Stimulated activated CD8-positive, alpha-beta memory T cell treated with anti-CD3 and anti-CD28 coated beads, Interleukin-15, amount 100 ng/mL, for 48 hours (primary cell): ENCODE measurements around the gene RPS5.
"Not testable (repeated sequence)": the region's sequence is repeated elsewhere in the genome, so short reads cannot be mapped to it uniquely, and the experiment has no call there.

ENCODE experiments used
- DNase-seq, 2 donors: peaks; one replicate each; pipeline ENCODE4 v3.0.0-alpha.2; 2020; ENCODE audit warnings: low read depth in 2 of 2

The RPS5 gene

GRCh38 chr19:58385313-58385890, 1.7 kb upstream of the RPS5 start:
- DNase-seq = no peak

DNA sequence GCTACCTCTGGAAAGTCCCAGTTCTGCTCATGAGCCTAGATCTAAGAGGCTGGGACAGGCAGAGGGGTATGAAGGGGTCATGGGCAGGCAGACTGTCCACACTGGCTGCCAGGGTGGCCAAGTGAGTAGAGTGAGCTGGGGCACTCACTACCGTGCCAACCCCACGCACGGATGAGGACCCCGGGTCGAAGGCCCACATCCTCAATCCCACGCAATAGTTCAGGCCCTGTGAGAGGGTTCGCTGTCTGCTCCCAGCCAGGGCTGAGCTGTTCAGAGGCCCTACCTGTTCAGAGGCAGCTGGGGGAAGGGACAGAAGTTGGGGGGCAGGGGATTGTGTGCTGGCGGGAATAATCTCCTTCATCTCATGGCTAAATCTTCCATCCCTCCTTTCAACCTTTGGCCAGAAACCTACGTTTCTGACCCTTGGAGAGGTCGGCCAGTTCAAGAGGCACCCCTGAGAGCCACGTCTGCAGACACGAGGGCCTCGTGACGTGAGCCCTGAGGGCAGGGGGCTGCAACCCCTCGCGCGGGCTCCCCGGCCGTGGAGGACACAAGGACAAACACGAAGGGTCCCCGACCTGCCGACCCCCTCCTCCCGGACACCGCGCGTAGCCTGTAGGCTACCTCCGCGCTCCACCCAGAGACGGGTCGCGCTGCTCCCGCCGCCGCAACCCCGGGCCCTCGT, 1.0 kb upstream of the RPS5 start:
- no peak for DNase-seq

DNA sequence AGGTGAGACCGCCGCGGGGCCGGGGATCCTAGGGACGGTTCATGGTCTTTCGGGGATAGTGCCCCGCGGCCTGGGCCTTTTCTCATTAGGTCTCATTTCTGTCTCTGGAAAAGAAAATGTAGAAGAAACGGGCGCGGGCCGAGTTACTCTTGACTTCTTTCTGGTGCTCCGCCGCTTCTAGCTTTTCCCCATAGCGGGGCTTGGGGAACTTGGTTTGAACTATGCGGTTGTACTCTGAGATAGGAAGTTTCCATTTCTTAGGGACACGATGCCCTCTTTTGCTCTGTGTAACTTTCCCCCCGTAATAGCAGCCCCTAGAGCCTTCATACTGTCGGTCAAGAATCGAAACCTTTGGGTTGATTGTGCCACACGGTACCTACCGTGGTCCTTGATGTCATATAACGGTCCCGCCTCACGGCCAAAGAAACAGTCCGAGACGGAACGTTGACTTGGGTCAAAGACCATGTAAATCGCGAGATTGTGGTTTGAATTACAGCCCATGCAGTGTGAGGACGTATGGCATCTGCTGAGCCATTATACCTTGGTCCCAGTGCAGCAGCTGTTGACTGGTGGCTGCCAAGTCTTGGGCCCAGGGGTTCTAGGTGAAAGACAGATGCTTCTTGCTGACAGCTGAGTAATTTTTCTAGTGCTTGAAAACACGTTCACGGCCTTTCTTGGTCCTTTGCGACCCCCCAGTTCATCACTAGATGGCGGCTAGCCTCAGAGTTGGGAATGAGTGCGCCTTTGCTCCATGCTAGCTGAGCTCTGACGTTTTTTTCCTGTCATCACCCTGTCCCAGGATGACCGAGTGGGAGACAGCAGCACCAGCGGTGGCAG, 487 bp downstream of the RPS5 start:
- DNase-seq = no peak

DNA sequence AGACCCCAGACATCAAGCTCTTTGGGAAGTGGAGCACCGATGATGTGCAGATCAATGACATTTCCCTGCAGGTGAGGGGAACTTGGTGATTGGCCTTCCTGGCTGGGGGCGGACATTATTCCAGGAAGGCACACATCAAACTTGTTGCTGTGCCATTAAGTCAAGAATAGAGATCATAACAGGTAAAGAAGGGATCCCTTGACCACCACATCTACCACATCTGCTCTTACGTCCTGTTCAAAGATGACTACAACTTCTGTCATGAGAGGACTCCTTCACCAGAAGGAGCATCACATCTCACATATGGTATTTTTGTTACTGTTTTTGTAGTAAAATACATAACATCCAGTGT, 1.1 kb downstream of the RPS5 start:
- DNase-seq = no peak

DNA sequence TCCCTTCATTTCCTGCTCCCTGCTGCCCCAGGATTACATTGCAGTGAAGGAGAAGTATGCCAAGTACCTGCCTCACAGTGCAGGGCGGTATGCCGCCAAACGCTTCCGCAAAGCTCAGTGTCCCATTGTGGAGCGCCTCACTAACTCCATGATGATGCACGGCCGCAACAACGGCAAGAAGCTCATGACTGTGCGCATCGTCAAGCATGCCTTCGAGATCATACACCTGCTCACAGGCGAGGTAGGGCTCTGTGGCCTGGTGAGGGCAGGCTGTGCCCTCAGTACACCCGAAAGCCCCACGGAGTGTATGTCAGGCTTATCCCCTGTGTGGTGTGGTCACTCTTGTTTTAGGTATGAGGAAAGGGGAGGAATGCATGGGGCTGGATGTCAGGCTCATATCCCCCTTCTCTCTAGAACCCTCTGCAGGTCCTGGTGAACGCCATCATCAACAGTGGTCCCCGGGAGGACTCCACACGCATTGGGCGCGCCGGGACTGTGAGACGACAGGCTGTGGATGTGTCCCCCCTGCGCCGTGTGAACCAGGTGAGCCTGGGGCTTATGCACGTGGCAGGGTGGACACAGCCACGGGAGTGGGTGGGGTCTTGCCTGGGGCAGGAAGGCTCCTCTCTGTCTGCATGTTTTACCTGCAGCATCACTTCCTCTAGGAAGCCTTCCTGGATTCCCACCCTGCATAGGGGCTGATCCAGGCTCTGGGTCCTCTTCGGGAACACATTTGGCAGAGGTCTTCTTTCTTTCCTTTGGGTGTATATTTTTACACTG, 6.1 kb downstream of the RPS5 start:
- DNase-seq = no peak

- DNase-seq = no peak
Measured at GRCh38 chr19:58393725-58394033, 6.6 kb downstream of the RPS5 start.

- DNase-seq = no peak
Measured at GRCh38 chr19:58394821-58395219, 7.8 kb downstream of the RPS5 start.

DNA sequence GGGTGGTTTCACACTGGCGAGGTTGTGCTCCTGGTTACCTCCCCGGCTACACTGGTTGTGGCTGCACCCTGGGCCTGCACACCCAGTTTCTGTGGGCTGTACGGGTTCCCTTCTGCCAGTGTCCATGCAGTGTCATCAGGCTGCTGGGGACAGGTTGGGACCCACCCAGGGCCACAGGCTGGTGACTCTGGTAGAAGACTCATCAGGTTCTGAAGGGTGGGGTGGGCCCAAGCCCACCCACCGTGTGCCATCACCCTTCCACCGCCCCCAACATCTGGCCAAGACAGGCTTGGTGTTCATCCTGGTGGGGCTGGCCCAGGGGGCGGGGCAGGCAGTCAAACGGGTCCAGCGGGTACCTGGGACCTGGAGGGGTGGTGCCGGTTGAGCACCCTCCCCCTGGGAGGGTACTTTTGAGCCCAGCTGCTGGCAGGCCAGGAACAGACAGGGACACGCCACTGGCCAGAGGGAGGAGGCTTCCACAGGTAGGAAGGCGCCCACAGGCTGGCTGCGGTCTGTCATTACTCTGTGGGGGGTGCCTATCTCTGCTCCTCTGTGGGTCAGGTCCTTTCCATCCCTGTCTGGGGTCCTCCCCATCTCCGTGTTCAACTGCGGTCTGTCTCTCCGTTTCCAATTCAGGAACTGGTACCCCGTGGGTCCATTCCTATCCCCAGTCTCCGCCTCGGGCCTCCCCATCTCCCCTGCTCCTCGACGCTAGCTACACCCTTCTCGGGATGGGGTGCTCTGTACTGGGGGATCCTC, 8.3 kb downstream of the RPS5 start, which contains the start of gene RNF225:
Gene RNF225 (plus strand): TSS at position 437 of the 759 bp plus-strand sequence. CDS start 434 bp downstream, outside the sequence.
- DNase-seq = no peak

DNA sequence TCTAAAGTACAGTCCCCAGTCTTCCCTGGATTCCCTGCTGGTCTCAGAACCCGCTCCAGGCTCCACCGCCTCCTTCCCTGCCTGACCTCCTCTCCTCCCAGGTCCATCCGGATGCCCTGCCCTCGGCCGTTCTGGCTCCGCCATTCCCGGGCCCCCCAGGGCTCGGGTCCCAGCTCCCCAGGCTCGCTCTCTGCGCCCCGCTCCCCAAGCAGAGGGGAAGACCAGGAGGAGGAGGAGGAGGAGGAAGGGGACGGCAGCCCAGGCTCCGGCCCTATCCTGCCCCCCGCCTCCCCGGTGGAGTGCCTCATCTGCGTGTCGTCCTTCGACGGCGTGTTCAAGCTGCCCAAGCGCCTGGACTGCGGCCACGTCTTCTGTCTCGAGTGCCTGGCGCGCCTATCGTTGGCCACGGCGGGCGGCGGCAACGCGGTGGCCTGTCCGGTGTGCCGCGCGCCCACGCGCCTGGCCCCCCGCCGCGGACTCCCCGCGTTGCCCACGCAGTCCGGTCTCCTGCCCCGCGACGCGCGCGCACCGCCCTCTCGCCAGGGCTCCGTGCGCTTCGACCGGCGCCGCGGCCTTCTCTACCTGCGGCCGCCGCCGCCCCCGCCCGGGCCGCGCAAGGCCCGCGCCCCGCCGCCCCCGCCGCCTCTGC, 9.0 kb downstream of the RPS5 start:
- no peak for DNase-seq

GRCh38 chr19:58396691-58397532, 9.8 kb downstream of the RPS5 start:
- DNase-seq = no peak

DNA sequence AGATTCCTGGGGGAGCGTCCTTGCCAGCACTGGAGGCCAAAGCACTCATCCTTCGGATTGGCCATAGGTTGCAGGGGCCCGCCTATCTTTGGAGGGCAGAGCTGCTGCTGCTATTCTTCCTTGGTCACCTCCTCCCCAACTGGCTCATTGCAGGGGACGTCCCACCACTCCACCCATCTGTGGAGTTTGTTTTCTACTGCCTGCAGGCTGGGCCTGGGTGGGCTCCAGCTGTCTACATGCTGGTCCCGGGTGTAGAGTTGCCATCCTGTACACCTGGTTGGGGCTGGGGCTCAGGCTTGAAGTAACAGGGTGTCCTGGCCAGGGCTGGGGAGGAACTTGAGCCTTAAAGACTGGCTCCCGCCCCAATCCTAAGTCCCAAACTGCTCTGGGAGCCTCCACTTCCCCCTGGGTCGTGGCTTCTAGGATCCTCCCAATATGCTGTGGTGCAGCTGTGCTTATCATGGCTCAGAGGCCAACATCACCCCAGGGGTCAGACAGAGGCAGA, 10.5 kb downstream of the RPS5 start:
- DNase-seq = no peak

- DNase-seq = no peak
Measured at GRCh38 chr19:58398087-58398486, 11.0 kb downstream of the RPS5 start.

GRCh38 chr19:58398545-58398944, 11.5 kb downstream of the RPS5 start:
- DNase-seq = no peak

GRCh38 chr19:58399903-58400302, 12.8 kb downstream of the RPS5 start:
- DNase-seq = no peak

GRCh38 chr19:58400316-58400915, 13.3 kb downstream of the RPS5 start:
- no peak for DNase-seq

- peak; percentile 95 to 97 for DNase-seq
Measured at GRCh38 chr19:58400916-58401839, 14.1 kb downstream of the RPS5 start.

- no peak for DNase-seq
Measured at GRCh38 chr19:58401840-58402421, 14.9 kb downstream of the RPS5 start.

GRCh38 chr19:58403920-58404478, 16.9 kb downstream of the RPS5 start:
- not testable (repeated sequence) for DNase-seq
